HG03521 (cell line): ENCODE measurements around the gene CASZ1.

ENCODE experiments used
- ATAC-seq: cut with Tn5 transposase; IDR thresholded peaks from one replicate; pipeline ENCODE4 v1.9.1; 2021; ENCODE audit warnings: mild to moderate bottlenecking, moderate library complexity; ENCODE audit not compliant: unreplicated experiment

Gene CASZ1

DNA sequence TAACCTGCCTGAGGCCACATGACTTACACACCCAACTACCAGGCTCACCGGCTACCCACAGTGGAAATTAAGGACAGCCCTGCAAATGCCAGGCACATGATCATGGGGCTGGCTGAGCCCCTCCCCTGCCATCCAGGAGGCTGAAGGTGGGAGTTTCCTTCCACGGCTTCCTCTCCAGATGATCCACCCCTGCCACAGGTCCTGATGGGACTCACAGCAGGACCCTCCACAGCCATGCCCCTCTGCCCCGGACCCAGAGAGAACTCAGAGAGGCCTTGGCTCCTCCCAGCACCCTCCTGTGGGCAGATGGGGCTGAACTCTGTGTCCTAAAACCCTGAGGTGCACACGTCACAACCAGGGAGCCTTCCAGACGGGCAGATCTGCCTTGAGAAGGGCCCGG is 29.1 kb upstream of the CASZ1 start:
- ATAC-seq: no peak

- ATAC-seq: no peak
Observed at GRCh38 chr1:10824821-10825540, 28.5 kb upstream of the CASZ1 start.

GRCh38 chr1:10823000-10823401 is 26.6 kb upstream of the CASZ1 start:
- no peak for ATAC-seq

DNA sequence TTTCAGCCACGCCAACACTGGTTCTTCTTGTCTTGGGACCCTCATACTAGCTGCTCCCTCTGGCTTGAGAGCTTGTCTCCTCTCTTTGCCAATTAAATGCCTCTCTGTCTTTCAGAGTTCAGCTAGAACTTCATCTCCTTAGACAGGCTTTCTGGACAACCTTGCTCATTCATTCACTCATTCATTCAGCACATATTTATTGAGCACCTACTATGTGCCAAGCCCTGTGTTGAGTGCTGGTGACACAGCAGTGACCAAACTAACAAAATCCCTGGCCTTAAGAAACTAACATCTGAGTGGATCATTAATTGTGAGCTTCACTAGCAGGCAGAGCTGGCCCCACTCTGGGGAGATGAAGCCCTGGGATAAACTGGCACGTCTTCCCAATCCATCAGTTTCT is 24.9 kb upstream of the CASZ1 start:
- no peak for ATAC-seq

DNA sequence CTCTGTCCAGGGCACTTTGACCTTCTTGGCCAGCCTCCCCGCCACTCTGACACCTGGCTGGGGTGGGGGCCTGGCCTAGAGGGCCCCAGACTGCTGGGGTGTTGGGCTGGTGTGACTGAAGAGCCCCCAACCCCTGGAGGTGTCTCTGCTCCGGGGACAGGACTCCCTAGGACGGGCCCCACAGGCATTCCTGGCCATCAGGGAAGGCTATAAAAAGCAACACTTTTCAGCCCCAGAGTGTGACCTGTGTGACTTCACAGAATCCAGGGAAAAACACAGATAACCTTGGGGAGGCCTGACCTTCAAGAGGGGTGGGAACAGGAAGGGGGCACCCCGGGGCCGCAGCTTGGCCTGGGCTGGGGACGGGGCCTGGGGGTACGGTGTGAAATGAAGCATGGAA is 24.0 kb upstream of the CASZ1 start:
- ATAC-seq: no peak

DNA sequence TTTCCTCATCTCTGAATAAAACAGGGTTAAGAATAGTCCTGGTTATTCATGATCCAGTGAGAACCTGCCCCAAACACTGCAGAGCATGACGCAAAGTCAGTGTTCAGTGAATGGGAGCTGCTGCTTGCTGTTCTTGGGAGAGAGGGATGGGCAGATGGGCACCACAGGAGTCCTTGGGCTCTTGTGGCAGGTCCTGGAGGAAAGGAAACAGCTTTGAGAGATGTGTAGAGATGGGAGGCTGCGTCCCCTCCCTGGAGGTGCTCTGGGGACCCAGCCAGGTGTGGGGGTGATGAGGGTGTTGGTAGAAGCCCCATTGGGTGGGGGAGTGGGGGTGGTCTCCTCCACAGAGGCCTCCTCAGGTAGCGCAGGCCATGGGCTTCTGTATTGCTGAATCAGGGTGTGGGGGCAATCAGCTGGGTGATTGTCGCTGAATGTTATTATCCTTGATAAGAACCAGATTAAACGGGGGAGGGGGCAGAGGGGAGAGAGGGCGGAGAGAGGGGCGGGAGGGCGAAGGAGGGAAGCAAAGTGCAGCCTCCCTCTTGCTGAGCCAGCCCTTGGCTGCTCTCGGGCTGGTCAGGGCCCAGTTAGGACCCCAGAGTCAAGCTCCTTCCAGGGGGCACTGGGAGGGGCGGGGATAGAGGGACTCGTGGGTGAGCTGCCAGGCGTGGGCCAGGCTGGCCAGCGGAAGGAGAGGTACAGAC is 22.9 kb upstream of the CASZ1 start:
- ATAC-seq: no peak

- no peak for ATAC-seq
Observed at GRCh38 chr1:10818262-10819197, 22.1 kb upstream of the CASZ1 start.

- ATAC-seq: no peak
Observed at GRCh38 chr1:10816743-10817369, 20.4 kb upstream of the CASZ1 start.

GRCh38 chr1:10816233-10816632 is 19.8 kb upstream of the CASZ1 start:
- no peak for ATAC-seq

GRCh38 chr1:10815858-10816195 is 19.4 kb upstream of the CASZ1 start:
- no peak for ATAC-seq

- ATAC-seq: no peak
Observed at GRCh38 chr1:10814976-10815857, 18.8 kb upstream of the CASZ1 start.

- no peak for ATAC-seq
Observed at GRCh38 chr1:10814312-10814711, 17.9 kb upstream of the CASZ1 start.

GRCh38 chr1:10813799-10814198 is 17.4 kb upstream of the CASZ1 start:
- ATAC-seq: no peak

DNA sequence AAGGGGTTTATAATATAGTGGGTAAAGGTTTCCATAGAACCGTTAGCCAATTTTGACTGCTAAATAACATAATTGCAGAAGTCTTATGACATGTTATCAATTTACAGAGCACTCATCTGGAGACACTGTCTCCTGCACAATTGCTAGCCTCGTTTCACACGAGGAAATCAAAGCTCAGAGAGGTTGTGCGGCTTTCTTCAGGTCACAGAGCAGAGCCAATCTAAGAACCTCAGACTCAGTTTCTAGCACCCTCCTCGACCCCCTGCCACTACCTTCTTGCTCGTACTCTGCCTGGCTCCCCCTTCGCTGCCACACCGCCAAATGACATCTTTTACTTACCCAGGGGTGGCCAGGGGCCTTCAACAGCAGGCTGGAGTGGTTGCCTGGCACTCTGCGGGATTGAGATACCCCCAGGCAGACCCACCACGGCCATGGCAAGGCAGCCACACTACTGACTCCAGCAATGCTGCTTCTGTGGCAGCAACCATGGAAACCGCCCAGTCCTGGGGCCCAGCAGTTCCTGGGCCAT is 16.0 kb upstream of the CASZ1 start:
- ATAC-seq: no peak

- ATAC-seq: no peak
Observed at GRCh38 chr1:10808441-10808840, 12.0 kb upstream of the CASZ1 start.

DNA sequence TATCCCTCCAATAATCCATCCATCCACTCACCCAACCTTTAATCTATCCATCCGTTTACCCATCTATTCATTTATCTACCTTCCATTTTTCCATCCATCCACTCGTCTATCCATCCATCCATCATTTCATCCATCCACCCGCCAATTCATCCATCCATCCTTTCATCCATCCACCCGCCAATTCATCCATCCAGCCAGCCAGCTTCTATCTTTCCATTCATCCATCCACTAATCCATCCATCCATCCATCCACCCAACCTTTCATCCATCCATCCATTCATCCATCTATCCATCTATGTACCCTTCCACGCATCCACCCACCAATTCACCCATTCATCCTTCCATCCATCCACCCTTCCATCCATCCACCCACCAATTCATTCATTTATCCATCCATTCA is 10.5 kb upstream of the CASZ1 start:
- ATAC-seq: no peak

GRCh38 chr1:10803971-10804820 is 7.8 kb upstream of the CASZ1 start:
- ATAC-seq: no peak

DNA sequence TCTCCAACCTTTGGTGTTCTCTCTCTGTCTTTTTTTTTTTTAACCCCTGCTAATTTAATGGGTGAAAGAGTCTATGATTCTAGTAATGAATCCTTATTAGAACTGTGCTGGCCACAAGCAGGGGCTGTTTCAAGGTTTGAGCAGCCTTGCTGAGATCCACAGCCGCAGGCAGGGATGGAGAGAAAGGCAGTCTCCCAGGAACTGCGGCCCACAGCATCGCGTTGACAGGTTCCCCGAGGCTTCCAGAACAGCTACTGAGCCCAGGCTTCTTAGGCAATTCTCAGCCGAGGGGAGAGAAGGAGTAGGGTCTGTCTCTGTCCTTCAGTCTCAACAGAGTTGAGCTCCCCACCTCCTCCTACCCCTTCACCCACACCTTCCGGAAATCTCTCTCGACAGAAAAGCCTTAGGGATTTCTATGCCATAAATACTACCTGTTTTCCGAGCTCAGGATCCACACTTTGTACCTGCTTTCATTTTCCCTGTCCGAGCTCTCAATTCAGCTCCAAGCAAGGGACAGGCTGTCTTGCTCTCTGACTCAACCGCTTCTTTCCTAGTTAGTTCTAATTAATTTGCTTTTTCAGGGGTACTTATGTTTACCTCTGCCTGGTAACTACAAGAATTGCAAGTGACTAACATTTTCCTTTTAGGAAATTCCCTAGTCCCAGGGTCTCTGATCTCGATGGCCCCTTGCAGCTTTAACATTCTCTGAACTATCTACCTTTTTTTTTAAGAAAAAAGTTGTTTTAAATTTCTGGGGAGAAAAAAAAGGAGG is 6.7 kb upstream of the CASZ1 start:
- no peak for ATAC-seq
